Gastrocnemius medialis (tissue), 4 donors: ENCODE data around the gene ACOT7. TPM values are rescaled to one million over a fixed set of nuclear protein-coding genes. Genes with fewer than 3 reads are reported as not detected.

Experiments used
- ATAC-seq, 2 donors: fragments of 150-250 bp; one replicate each; pipeline ENCODE4 v1.9.1; 2016
- DNase-seq, 2 donors: peaks; one replicate each; pipeline ENCODE4 v3.0.0-alpha.2; 2019
- H3K27ac ChIP-seq, 4 donors: fragments of 200-600 bp; sonication (generic); 1 replicate in 1 of 4; 2 replicates in 3 of 4; pipeline ENCODE4 v1.5.1; 2016 to 2018; ENCODE audit warnings: mild to moderate bottlenecking in 2 of 4, moderate library complexity in 1 of 4
- H3K27me3 ChIP-seq, 3 donors: fragments of 200-600 bp; sonication (generic) in 2 of 3; 1 replicate in 1 of 3; 2 replicates in 2 of 3; pipeline versions ENCODE4 v1.5.1 to v1.6.0; 2016 to 2019; ENCODE audit warnings: mild to moderate bottlenecking in 1 of 3, moderate library complexity in 1 of 3
- H3K36me3 ChIP-seq, 2 donors: fragments of 200-600 bp; sonication (generic) in 1 of 2; one replicate each; pipeline ENCODE4 v1.5.1; 2017 to 2018
- H3K4me1 ChIP-seq, 2 donors: fragments of 200-600 bp; sonication (generic) in 1 of 2; one replicate each; pipeline ENCODE4 v1.5.1; 2016 to 2017; ENCODE audit warnings: mild to moderate bottlenecking in 2 of 2
- H3K4me3 ChIP-seq, 4 donors: fragments of 200-600 bp; sonication (generic) in 3 of 4; 1 replicate in 1 of 4; 2 replicates in 3 of 4; pipeline ENCODE4 v1.5.1; 2016 to 2019; ENCODE audit warnings: mild to moderate bottlenecking in 2 of 4
- H3K9me3 ChIP-seq, 3 donors: fragments of 200-600 bp; sonication (generic) in 2 of 3; 1 replicate in 1 of 3; 2 replicates in 2 of 3; pipeline ENCODE4 v1.5.1; 2016 to 2019
- CTCF ChIP-seq, 5 experiments: fragments of 450-650 bp in 3 of 5; fragments of 200-600 bp in 2 of 5; sonication (generic) in 2 of 5; IDR thresholded peaks in 4 of 5; conservative IDR thresholded peaks in 1 of 5; 1 replicate in 4 of 5; 2 replicates in 1 of 5; pipeline ENCODE4 v1.5.1; 2016 to 2019; ENCODE audit warnings: antibody characterized with exemption in 5 of 5, mild to moderate bottlenecking in 3 of 5, moderate library complexity in 3 of 5
- POLR2A ChIP-seq, 2 donors: fragments of 450-650 bp; IDR thresholded peaks; one replicate each; pipeline ENCODE4 v1.6.1; 2017; ENCODE audit warnings: antibody characterized with exemption in 2 of 2, mild to moderate bottlenecking in 2 of 2, moderate library complexity in 2 of 2
- in situ Hi-C, 4 donors: fragments of 200-750 bp; cut with MboI; loops; one replicate each; pipeline versions ENCODE4 v1.15.0 to v1.8.0; 2017; ENCODE audit warnings: low sequenced_read_pairs in 4 of 4
- intact Hi-C: fragments of 100-400 bp; cut with DNase I; formaldehyde crosslinking; loops from one replicate; pipeline ENCODE4 v1.15.1; 2023; ENCODE audit warnings: low total_unique reads
- total RNA-seq, 4 donors: library from RNA; depleted of rRNA; stranded (reverse); fragments of >200 nt; gene quantifications; one replicate each; pipeline versions ENCODE4 v1.1.0 to v1.2.3, GENCODE V29; 2016

Gene ACOT7
- total RNA-seq, 4 donors from 2014 or later: 1.3 to 5.8 (median 3.2) TPM

GRCh38 chr1:6420454-6421042 lies 27.0 kb upstream of the ACOT7 start:
- ATAC-seq: no peak
- Histone ChIP-seq H3K4me1 (peaks cover 17 to 25% of the 10 kb centered on the region in 2 donors), H3K27me3 (peaks cover 91 to 97% (median 94%) of the 10 kb centered on the region in 3 donors), H3K9me3 (no peaks in the 10 kb centered on the region), H3K36me3 (no peaks in the 10 kb centered on the region), H3K27ac (no peak overlapping the region), H3K4me3 (peak overlapping the region; percentile 37 to 57 (median 41))
- intact Hi-C loops: no loop called here
- in situ Hi-C loops: loop anchor here in 1 of 4 donors (25.0 kb wide), 1 partner anchor 183 kb away; the partner anchor contains the start of genes HES3 and ICMT
- no peak for DNase-seq
- TF ChIP-seq POLR2A (IDR thresholded peaks at IDR 0.05): no peak
- no peak for TF ChIP-seq CTCF (IDR thresholded peaks at IDR 0.05 in 4 of 5, conservative IDR thresholded peaks at IDR 0.05 in 1 of 5)

GRCh38 chr1:6419804-6420453 lies 26.4 kb upstream of the ACOT7 start, which contains the start of gene HES2:
Gene HES2 (minus strand): TSS chr1:6419919. CDS start chr1:6419820, 99 bp downstream.
- H3K9me3 ChIP-seq: no peaks in the 10 kb centered on the region
- H3K36me3 ChIP-seq: no peaks in the 10 kb centered on the region
- H3K27ac ChIP-seq: no peak within 1 kb of the TSS
- ATAC-seq (no peak), DNase-seq (no peak)
- intact Hi-C loops (no loop called here), in situ Hi-C loops (loop anchor here in 1 of 4 donors (25.0 kb wide), 1 partner anchor 183 kb away; the partner anchor contains the start of genes HES3 and ICMT)
- H3K27me3 ChIP-seq: peaks cover 91 to 97% (median 94%) of the 10 kb centered on the region in 3 donors
- H3K4me1 ChIP-seq: peaks cover 17 to 25% of the 10 kb centered on the region in 2 donors
- H3K4me3 ChIP-seq: peak within 1 kb of the TSS; percentile 37 to 57 (median 41)
- TF ChIP-seq POLR2A (IDR thresholded peaks at IDR 0.05) (no peak), CTCF (IDR thresholded peaks at IDR 0.05 in 4 of 5, conservative IDR thresholded peaks at IDR 0.05 in 1 of 5) (no peak)

GRCh38 chr1:6419397-6419803 lies 25.8 kb upstream of the ACOT7 start:
- Histone ChIP-seq H3K27me3 (peaks cover 94 to 98% (median 98%) of the 10 kb centered on the region in 3 donors), H3K36me3 (no peaks in the 10 kb centered on the region), H3K9me3 (no peaks in the 10 kb centered on the region), H3K4me3 (peak overlapping the region; percentile 37 to 57 (median 41)), H3K27ac (no peak overlapping the region), H3K4me1 (peaks cover 17 to 25% of the 10 kb centered on the region in 2 donors)
- in situ Hi-C loops (loop anchor here in 1 of 4 donors (25.0 kb wide), 1 partner anchor 182 kb away; the partner anchor contains the start of genes HES3 and ICMT), intact Hi-C loops (no loop called here)
- no peak for DNase-seq
- no peak for ATAC-seq
- TF ChIP-seq CTCF (IDR thresholded peaks at IDR 0.05 in 4 of 5, conservative IDR thresholded peaks at IDR 0.05 in 1 of 5) (no peak), POLR2A (IDR thresholded peaks at IDR 0.05) (no peak)

GRCh38 chr1:6418668-6419396 lies 25.3 kb upstream of the ACOT7 start:
- peaks cover 17 to 24% of the 10 kb centered on the region in 2 donors for H3K4me1 ChIP-seq
- DNase-seq (no peak), ATAC-seq (no peak)
- H3K4me3 ChIP-seq: peak overlapping the region in 2 of 4 donors; percentile 44 to 57
- TF ChIP-seq POLR2A (IDR thresholded peaks at IDR 0.05) (no peak), CTCF (IDR thresholded peaks at IDR 0.05 in 4 of 5, conservative IDR thresholded peaks at IDR 0.05 in 1 of 5) (no peak)
- H3K27ac ChIP-seq: no peak overlapping the region
- H3K27me3 ChIP-seq: peaks cover 94 to 98% (median 98%) of the 10 kb centered on the region in 3 donors
- H3K9me3 ChIP-seq: no peaks in the 10 kb centered on the region
- intact Hi-C loops (no loop called here), in situ Hi-C loops (loop anchor here in 1 of 4 donors (25.0 kb wide), 1 partner anchor 182 kb away; the partner anchor contains the start of genes HES3 and ICMT)
- no peaks in the 10 kb centered on the region for H3K36me3 ChIP-seq
